ENCODE results near the gene SLC22A3. TPM values are rescaled to one million over a fixed set of nuclear protein-coding genes. Genes with fewer than 3 reads are reported as not detected.

The SLC22A3 gene
- total RNA-seq, 1 donor from 2014 or later: 1.7 TPM

DNA sequence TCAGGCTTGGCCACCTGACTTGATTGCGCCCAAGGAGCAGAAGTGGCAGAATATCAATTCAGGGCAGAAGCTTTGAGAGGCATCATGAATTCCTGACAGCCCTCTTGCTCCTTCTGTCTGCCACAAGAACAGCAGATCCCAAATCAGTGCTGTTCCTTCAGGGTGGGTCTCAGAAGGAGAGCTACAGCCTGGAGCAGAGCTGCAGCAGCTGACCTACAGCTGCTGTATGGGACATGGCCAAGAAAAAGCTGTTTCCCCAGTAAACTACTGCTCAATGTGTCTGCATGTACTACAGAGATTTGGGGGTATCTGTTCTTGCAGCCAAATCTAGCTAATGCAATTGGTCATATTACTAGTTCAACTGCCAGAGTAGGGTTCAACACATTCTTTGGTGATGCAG, 69.0 kb downstream of the SLC22A3 start:
- no peaks in the 10 kb centered on the region for H3K9me3 Mint-ChIP-seq (ENCODE audit: low read depth)
- H3K36me3 Mint-ChIP-seq (ENCODE audit: insufficient read depth): no peaks in the 10 kb centered on the region
- H3K27me3 Mint-ChIP-seq: no peaks in the 10 kb centered on the region
- TF ChIP-seq CTCF (IDR thresholded peaks at IDR 0.05; ENCODE audit: unreplicated experiment): no peak
- H3K27ac Mint-ChIP-seq: no peak overlapping the region
- H3K4me1 Mint-ChIP-seq (ENCODE audit: low read depth): no peaks in the 10 kb centered on the region
- no peak for DNase-seq (ENCODE audit: low spot score, unreplicated experiment)
- no peak overlapping the region for H3K4me3 Mint-ChIP-seq (ENCODE audit: low read depth)

DNA sequence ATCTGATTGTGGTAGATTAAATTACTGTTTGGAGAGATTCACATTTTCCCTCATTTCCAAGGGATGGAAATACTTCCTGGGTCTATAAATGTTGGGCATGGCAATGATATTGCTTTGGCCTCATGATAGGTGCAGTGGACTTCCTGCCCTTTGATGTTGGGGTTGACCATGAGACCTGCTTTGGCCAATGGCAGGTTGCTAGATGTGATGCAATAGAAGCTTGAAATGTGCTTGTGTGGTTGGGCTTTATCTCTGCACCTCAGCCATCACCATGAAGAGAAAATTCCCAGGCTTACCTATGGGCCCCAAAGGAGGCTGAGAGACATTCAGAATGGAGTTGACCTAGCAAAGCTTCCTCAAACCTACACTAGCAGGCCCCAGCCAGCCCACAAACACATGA, 69.4 kb downstream of the SLC22A3 start:
- Mint-ChIP-seq H3K36me3 (ENCODE audit: insufficient read depth) (no peaks in the 10 kb centered on the region), H3K4me3 (ENCODE audit: low read depth) (no peak overlapping the region), H3K9me3 (ENCODE audit: low read depth) (no peaks in the 10 kb centered on the region), H3K27ac (no peak overlapping the region), H3K27me3 (no peaks in the 10 kb centered on the region), H3K4me1 (ENCODE audit: low read depth) (no peaks in the 10 kb centered on the region)
- no peak for TF ChIP-seq CTCF (IDR thresholded peaks at IDR 0.05; ENCODE audit: unreplicated experiment)
- no peak for DNase-seq (ENCODE audit: low spot score, unreplicated experiment)

DNA sequence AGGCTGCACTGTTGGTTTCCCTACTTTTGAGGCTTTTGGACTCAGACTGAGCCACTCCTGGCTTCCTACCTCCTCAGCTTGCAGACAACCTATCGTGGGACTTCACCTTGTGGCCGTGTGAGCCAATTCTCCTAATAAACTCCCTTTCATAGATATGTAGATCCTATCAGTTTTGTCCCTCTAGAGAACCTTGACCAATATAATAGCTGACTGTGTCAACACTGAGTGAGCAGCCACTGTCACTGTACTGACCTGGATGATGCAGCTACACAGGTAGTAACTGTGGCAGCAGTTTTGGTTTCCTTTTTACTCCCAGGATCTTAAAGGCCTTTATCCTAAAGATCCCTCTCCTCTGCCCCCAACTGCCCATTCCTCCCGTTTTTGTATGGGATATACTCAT, 70.2 kb downstream of the SLC22A3 start:
- no peaks in the 10 kb centered on the region for H3K27me3 Mint-ChIP-seq
- H3K36me3 Mint-ChIP-seq (ENCODE audit: insufficient read depth): no peaks in the 10 kb centered on the region
- no peak overlapping the region for H3K27ac Mint-ChIP-seq
- no peaks in the 10 kb centered on the region for H3K9me3 Mint-ChIP-seq (ENCODE audit: low read depth)
- DNase-seq (ENCODE audit: low spot score, unreplicated experiment): no peak
- H3K4me1 Mint-ChIP-seq (ENCODE audit: low read depth): no peaks in the 10 kb centered on the region
- no peak for TF ChIP-seq CTCF (IDR thresholded peaks at IDR 0.05; ENCODE audit: unreplicated experiment)
- H3K4me3 Mint-ChIP-seq (ENCODE audit: low read depth): no peak overlapping the region

GRCh38 chr6:160419488-160419887, 71.3 kb downstream of the SLC22A3 start:
- Mint-ChIP-seq H3K4me3 (ENCODE audit: low read depth) (no peak overlapping the region), H3K36me3 (ENCODE audit: insufficient read depth) (no peaks in the 10 kb centered on the region), H3K27ac (no peak overlapping the region), H3K4me1 (ENCODE audit: low read depth) (no peaks in the 10 kb centered on the region), H3K27me3 (no peaks in the 10 kb centered on the region), H3K9me3 (ENCODE audit: low read depth) (no peaks in the 10 kb centered on the region)
- DNase-seq (ENCODE audit: low spot score, unreplicated experiment): no peak
- TF ChIP-seq CTCF (IDR thresholded peaks at IDR 0.05; ENCODE audit: unreplicated experiment): no peak

DNA sequence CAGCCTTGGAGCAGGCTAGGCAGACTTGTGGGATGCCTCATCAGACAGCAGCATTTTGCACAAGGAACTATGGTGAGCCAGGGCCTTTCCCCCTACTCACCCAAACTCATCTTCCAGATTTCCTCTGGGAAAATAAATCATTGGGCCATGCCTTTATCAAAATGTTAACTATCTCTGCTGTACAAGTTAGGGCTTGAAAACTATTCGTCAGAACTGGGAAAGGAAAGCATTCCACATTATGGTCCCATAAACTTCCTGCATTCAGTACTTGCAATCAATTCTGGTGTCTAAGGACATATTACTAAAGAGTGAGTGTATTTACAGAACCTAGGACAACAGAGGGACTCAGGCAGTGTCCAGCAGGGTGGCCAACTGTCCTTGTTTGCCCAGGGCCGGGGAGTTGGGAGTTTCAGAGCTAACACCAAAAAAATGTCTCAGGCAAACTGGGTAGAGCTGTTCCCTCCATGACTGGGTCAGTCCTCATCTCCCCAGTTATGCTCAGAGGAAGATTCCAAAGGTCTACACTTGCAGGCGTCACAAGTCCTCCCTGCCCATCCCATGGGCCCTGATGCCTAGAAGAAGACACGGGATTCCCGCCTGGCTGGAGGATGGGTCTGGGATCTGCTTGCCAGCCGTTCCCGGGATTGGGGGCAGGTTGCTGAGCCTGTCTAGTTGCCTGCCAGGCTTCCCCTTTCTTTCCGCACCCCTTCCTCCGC, 72.2 kb downstream of the SLC22A3 start:
- H3K27ac Mint-ChIP-seq: no peak overlapping the region
- no peaks in the 10 kb centered on the region for H3K36me3 Mint-ChIP-seq (ENCODE audit: insufficient read depth)
- H3K27me3 Mint-ChIP-seq: no peaks in the 10 kb centered on the region
- no peak for TF ChIP-seq CTCF (IDR thresholded peaks at IDR 0.05; ENCODE audit: unreplicated experiment)
- no peak overlapping the region for H3K4me3 Mint-ChIP-seq (ENCODE audit: low read depth)
- no peaks in the 10 kb centered on the region for H3K9me3 Mint-ChIP-seq (ENCODE audit: low read depth)
- H3K4me1 Mint-ChIP-seq (ENCODE audit: low read depth): no peaks in the 10 kb centered on the region
- DNase-seq (ENCODE audit: low spot score, unreplicated experiment): no peak

Data from progenitor cell of endocrine pancreas (in vitro differentiated cells).